GM18907 (cell line): ENCODE results near the gene AUH.
"Not testable (repeated sequence)": the region's sequence is repeated elsewhere in the genome, so short reads cannot be mapped to it uniquely, and the experiment has no call there.

Experiments used
- ATAC-seq: cut with Tn5 transposase; IDR thresholded peaks from one replicate; pipeline ENCODE4 v1.9.1; 2021; ENCODE audit warnings: mild to moderate bottlenecking, moderate library complexity; ENCODE audit not compliant: unreplicated experiment

AUH gene, protein sequence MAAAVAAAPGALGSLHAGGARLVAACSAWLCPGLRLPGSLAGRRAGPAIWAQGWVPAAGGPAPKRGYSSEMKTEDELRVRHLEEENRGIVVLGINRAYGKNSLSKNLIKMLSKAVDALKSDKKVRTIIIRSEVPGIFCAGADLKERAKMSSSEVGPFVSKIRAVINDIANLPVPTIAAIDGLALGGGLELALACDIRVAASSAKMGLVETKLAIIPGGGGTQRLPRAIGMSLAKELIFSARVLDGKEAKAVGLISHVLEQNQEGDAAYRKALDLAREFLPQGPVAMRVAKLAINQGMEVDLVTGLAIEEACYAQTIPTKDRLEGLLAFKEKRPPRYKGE

DNA sequence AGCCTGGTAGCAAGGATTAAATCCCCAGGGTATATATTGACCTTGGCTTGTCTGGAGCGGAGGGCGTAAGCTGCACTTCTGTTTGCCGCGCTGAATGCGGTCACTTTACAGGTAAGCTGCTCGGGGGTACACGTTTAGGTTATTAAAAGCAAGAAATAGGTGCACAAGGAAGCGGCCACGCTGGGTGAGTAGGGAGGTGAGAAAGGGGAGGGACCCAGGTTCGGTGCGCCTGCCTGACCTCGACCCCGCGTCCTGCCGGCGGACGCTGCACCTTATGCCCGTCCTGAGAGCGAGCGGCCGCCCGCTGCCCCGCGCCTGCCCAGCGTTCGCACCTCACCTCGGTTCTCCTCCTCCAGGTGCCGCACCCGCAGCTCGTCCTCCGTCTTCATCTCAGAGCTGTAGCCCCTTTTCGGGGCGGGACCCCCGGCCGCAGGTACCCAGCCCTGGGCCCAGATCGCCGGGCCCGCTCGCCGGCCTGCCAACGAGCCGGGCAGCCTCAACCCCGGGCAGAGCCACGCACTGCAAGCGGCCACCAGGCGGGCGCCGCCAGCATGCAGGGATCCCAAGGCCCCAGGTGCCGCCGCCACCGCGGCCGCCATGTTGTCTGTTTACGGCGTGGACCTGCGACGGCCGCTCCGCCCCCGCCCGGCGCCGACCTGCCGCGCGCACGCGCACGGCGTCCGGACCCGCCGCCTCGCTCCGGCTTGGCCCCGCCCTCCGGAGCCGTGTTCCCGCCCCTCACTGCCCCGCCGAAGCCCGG lies at the start of gene AUH:
TSS of gene AUH (minus strand) at position 628 of the 760 bp plus-strand sequence. CDS start at position 599, 29 bp downstream.
- peak; percentile 89 for ATAC-seq

DNA sequence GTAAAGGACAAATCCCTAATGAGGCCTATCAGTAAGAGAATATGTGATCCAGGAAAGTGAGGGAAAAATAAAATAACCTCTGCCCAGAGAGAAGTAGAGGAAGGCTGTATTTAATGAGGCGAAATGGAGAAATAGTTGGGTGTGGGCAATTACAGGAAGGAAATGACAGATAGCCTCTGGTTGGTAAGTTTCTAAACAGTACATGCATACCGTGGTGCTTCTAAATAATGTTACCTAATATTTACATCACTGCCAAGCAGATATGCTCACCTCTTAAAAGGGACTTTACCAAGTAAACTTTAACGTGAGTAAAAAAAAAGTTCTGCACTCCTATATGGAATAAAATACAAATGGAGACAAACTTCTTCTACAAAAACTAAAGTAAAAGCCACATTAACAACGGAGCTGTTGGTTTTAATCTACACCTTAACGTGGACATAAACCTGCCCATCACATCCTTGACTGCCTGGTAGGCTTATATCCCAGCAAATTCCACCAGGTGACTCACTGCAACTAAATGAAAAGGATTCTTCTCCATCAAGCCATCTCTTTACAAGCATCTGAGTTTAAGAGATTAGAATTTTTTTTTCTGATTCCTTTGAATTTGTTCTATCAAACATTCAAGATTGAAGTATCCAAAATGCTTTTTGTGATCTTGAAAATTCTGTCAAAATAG lies 49.5 kb upstream of the AUH start:
- no peak for ATAC-seq

DNA sequence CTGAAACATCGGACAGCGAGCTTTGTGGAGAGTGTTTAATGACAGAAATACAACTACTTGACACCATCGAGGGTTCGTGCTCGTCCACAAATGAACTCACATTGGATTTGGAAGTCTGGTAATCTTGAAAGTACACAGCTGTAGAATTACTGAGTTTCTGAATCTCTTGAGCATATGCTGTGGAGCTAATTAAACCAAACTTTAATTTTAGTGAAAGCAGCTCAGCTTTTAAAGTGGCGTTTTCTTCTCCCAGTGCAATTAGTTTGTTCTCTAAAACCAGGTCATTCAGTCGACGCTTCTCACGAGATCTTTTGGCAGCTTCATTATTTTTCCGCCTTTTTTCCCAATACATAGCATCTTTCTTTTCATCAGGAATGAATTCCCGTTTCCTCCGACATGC lies 48.4 kb upstream of the AUH start:
- ATAC-seq, result no peak

DNA sequence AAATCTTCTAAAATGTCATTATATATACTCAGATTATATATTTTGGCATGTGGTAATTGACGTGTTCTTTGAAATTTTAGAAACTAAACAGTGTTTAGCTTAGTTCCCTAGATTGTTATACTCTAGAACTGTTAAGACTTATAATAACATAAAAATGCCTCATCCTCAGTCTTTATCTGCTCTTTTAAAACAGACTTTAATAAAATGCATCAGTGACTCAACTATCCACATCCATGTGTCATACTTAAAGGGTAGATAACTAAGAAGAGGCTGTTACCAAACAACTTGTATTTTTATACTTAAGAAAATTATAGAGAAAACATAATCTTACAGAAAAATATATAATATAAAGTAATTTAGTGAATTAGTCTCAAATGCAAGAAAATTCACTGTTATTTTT lies 46.8 kb upstream of the AUH start:
- ATAC-seq, result no peak

DNA sequence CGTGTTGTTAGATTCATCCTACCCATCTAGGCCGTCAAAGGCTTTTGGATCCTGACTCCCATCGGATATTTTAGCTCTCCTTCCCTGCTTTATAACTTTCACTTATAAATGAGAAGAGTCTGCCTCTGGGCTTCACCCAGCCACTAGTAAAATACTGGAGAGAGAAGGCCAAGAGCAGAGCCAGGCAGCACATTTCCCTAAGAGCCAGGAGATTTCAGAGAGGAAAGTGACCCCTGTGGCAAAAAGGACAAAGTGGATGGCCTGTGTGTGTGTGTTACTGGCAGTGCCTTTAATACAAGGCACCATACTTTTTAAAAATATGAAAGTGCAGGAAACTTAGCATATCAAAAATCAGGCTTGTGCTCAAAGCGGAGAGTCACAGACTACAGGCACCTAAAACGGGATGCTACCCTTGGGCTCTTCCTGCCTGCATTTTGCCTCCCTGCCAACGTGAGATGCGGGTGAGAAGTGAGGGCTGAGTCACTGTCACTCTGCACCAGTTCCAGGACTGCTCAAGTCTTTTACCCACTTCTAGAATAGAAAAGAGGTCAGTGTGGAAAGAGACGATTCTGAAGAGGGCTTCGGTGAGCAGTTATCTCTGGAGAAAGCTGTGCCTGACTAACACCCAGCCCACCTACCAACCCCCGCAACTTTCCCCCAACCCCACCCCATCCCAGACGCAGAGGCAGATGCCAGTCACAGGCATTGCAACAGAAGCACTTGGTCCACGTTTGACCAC lies 46.0 kb upstream of the AUH start:
- no peak for ATAC-seq

DNA sequence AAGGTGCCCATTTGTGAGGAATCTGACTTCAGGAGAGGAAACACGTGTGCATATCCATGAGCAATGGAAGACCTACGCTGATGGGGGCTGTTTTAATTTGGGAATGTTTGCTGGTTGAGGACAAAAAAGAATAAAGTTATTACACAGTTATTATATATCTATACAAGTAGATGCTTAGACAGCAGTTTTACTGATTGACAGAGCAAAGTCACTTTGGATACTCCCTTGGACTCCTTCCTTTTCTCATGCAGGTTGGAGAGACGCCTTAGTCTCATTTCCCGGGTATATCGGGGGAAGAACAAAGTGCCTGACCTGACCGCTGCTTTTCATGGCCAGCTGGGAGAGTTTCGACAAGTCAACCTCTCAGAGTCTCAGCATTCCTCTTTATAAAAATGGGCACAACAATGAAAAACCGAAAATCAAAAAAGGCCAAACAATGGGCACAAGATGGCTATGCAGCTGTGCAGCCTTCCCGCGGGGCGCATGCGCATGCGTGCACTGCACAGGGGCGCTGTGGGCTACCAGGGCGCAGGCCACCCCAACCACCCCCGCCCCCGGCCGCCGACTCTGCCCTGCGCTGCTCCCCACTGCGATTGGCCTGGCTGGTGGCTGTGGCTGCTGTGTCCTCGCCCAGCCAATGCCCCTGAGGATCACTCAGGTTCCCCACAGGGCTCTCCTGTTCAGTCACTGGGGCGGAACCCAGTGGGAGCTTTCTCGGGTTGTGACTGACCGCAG lies 43.8 kb upstream of the AUH start:
- ATAC-seq, result no peak

DNA sequence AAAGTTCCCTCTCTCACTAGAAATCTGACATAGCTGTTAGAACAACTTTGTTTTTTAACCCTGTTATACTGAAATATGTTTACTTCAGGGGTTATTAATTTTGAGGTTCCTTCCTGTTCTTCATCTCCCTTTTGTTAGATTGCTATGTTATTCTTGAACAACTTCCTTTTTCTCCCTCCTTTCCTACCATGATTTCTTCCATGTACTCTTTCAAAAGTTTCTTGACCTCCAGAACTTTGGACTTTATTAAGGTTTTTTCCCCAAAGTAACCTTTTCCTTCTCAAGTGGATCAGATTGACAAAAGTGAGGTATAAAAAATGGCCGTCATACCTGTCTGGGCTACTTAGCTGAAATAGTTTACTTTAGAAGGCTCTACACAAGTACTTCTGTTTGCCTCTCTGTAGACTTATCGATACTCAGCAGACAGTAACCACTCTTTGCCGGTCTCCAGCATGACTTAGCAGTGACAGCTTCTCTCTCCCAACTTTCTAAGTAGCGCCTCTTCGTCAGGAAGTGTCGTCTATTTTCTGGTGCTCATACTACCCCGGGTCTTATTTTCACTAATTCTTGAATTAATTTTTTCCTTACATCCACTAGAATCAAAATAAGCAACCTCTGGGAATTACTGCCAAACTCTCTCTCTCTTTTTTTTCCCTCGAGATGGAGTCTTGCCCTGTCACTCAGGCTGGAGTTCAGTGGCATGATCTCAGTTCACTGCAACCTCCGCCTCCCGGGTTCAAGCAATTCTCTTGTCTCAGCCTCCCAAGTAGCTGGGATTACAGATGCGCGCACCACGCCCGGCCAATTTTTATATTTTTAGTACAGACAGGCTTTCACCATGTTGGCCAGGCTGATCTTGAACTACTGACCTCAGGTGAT lies 42.2 kb upstream of the AUH start:
- ATAC-seq, result no peak

DNA sequence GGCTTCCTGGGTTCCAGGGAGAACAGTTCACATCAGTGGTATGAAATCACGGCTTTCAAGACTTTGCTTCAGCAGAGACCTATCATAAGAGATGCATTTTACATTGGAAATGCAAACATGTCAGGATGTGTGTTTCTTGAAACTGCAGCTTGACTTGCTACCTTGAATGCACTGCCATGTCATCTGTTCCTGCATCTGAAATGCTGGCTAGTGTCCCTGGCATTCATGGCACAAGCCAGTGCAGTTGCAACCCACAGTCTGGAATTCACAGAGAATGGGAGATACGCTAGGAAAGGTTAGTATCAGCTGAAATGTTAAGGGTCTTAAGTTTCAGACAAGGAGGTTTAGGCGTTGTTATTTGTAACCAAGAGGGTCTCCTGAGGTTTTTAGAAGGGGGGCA lies 37.2 kb upstream of the AUH start:
- no peak for ATAC-seq

DNA sequence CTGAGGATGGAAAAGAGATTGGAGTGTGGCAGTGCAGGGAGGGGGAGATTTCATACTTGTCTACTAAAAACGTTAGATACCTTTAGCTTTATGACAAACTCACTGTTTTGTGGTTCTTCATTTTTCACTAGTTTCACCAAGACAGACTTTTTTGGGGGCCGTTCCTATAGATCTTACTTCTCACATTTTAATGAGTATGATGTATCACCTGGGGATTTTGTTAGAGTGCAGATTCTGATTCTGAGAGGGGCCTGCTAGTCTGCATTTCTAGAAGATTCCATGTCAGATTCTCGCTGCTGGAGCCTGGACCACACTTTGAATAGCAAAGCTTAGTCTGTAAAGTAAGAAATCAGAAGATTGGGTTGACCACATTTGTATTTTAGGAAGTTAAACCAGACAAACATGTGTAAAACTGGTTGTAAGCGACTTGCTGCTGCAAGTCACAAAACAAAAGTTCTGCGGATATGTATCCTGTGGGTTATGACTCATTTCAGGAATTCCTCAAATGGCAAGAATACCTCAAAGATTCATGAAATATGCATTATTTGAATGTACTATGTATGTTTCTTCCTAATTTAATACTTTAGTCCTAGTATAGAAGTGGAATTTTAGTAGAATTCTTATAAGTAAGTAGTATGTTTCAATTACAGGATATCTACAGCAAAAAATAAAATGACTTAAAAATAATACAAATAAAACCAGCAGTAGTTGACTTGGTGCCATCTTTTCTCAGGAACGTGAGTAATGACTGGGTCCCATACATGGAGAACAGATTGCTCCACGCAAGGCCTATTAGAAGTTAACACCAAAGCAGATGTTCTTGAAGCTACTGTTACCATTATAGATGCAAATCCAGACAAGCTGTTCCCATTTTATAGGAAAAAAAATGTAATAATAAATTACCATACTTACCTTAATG lies 34.1 kb upstream of the AUH start:
- ATAC-seq, result peak; percentile 63

DNA sequence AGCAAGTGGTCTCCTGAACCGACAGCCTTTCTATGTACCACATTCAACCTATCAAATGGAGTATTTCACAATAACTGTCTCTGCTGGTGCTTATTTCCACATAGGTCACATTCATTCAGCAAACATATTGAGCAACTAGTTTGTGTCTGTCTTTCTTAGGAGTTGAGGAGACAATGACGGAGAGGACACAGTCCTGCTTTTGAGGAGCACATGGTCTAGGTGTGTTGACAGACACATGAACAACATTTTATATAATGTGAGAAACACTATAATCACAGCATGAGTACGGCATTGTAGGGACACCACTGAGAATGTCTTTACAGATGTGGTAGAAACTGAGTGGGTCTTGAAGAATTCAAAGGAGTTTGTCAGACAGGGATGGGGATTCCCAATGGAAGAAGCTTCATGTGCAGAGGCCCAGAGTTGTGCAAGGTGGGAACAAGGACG lies 33.4 kb upstream of the AUH start:
- no peak for ATAC-seq

DNA sequence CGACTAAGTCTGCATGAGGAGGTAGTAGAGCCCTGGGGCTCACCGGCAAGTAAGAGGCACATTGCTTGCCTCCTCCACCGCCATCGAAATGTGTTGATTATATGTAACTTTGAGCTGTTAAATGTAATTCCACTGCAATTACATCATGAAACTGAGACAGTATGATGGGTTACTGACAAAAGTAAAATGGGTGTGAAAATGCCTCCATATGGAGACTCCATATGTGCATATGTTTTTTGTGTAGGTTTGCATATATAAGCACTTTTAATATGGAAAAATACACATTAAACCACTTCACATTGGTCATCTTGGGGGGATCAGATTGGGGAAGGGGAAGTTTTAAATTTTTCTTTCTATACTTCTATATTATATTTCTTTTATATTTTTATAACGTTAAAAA lies 32.1 kb upstream of the AUH start:
- ATAC-seq, result no peak

DNA sequence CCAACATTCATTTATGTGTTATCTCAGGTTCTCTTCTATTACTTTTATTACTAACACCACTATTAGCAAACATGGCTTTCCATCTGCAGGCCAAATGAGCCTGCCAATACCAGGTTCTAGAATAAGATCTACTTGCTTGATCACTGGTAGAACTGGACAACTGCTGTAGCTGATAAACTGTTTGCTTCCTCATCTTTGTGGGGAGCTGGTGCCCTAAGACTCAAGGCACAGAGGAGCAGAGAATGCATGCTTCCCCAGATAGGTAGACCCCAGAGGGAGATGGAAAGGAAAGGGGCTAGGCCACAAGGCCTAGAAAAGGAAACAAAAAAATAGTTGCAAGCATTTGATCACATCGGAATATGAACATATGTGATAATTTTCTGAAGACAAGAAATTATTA lies 30.7 kb upstream of the AUH start:
- ATAC-seq, result no peak

DNA sequence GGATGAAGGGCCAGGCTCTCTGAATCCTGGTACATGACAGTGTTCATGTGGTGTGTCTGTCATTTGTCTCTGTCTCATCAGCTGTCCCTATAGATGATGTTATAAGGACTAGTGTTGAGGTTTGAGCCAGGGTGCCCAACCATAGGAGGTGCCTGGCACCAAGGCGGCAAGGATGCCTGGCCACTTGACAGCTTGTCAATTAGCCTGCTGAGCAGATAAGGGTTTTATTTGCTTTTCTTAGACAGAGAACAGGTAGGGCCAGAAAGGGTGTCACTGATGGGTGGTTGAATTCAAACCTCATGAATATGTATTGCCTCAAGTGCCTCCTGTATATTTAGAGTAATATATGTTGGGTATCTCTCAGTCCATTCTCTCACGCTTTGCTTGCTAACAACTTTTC lies 30.1 kb upstream of the AUH start:
- ATAC-seq, result no peak

DNA sequence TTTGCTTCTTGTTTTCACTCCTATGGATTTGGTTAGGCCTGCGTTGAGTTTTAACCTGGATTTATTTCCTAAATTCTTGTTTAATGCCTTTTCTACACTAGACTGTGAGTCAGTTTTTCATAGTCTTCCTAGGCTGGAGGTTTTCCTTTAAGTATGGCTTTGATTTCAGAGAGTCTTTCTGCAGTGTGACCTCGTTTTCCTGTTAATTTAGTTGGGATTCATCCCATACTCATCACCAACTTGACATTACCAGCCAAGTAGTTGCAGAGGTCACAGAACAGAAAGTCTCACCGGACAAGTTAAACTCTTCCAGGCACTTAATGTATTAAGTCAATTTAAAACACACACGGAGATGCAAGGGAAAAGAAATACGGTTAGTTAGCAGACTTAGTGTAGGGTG lies 29.7 kb upstream of the AUH start:
- ATAC-seq, result no peak

DNA sequence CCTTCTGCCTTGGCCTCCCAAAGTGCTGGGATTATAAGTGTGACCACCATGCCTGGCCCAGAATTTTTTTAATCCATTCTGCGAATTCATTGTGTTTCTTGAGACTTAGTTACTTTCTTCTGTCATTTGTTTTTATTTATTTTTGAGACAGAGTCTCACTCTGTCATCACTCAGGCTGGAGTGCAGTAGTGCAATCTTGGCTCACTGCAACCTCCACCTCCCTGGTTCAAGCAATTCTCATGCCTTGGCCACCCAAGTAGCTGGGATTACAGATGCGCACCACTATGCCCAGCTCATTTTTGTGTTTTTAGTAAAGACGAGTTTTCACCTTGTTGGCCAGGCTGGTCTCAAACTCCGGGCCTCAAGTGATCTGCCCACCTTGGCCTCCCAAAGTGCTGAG lies 28.0 kb upstream of the AUH start:
- not testable (repeated sequence) for ATAC-seq

DNA sequence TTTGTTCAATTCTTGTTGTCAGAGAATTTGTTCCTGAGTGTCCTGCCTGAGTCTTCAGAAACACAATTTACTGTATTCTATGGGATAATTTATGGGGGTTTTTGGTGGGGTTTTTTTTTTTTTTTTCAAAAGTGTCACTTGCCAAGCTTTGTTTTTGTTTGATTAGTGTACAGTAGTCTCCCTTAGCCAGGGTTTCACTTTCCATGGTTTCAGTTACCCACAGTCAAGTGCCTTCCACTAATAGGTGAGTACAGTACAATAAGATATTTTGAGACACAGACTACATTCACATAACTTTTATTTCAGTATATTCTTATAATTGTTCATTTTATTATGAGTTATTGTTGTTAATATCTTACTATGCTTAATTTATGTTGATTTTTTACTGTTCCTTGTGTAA lies 25.0 kb upstream of the AUH start:
- no peak for ATAC-seq

DNA sequence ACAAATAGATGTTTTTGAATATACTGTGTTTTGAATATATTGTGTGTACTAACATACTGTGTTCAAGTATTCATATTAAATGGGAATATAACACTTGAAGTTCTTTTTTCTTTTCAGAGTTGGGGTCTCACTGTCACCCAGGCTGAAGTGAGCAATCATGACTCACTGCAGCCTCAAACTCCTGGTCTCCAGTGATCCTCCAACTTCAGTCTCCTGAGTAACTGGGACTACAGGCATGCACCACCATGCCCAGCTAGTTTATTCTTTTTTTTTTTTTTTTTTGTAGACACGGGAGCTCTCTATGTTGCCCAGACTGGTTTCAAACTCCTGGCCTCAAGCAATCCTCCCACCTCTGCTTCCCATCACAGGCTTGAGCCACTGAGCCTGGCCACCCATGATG lies 23.2 kb upstream of the AUH start:
- no peak for ATAC-seq

DNA sequence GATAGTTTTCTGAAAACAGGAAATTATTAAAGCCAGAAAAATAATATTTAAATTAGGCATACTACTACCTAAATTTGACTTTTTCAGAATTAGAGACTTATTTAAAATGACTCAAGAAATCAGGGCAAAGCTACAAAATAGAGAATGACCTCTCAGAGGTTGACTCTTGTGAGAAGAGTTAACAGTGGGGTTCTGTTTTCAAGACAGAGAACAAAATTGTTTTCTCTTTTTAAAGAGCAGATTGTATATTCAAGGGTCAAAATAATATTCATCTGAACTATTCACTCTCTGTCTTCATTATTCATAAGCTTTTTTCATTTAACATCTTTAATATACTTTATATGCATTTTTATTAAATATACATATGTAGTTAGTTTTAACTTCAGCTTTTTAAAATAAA lies 21.9 kb upstream of the AUH start:
- ATAC-seq, result no peak
